Measurements from ENCODE around the gene ZBTB16.

DNA sequence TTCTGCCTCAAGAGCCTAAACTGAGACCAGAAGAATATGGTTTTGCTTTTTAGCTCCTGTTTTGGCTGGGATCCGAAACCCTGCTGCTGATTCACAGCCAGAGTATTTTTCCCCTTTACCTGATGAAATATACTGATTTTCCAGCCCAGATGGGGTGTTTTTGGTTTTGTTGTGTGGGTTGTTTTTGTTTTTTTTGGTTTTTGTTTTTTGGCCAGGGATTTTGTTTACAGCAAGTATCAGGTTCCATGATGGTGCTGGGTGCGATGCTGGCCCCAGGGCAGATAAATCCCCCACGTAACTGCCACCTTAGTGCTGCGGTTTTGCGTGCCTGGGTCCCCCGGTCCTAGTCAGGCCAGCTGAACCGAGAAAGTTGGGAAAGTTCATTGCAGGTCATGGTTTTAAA, 103.7 kb downstream of the ZBTB16 start:
- TF ChIP-seq, protein P1, sequence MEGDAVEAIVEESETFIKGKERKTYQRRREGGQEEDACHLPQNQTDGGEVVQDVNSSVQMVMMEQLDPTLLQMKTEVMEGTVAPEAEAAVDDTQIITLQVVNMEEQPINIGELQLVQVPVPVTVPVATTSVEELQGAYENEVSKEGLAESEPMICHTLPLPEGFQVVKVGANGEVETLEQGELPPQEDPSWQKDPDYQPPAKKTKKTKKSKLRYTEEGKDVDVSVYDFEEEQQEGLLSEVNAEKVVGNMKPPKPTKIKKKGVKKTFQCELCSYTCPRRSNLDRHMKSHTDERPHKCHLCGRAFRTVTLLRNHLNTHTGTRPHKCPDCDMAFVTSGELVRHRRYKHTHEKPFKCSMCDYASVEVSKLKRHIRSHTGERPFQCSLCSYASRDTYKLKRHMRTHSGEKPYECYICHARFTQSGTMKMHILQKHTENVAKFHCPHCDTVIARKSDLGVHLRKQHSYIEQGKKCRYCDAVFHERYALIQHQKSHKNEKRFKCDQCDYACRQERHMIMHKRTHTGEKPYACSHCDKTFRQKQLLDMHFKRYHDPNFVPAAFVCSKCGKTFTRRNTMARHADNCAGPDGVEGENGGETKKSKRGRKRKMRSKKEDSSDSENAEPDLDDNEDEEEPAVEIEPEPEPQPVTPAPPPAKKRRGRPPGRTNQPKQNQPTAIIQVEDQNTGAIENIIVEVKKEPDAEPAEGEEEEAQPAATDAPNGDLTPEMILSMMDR (IDR thresholded peaks at IDR 0.05): no peak
- TF ChIP-seq POLR2A (IDR thresholded peaks at IDR 0.05): no peak

Data from heart left ventricle (tissue), 13 donors.